ENCODE results near the gene ATXN10.

Gene ATXN10

DNA sequence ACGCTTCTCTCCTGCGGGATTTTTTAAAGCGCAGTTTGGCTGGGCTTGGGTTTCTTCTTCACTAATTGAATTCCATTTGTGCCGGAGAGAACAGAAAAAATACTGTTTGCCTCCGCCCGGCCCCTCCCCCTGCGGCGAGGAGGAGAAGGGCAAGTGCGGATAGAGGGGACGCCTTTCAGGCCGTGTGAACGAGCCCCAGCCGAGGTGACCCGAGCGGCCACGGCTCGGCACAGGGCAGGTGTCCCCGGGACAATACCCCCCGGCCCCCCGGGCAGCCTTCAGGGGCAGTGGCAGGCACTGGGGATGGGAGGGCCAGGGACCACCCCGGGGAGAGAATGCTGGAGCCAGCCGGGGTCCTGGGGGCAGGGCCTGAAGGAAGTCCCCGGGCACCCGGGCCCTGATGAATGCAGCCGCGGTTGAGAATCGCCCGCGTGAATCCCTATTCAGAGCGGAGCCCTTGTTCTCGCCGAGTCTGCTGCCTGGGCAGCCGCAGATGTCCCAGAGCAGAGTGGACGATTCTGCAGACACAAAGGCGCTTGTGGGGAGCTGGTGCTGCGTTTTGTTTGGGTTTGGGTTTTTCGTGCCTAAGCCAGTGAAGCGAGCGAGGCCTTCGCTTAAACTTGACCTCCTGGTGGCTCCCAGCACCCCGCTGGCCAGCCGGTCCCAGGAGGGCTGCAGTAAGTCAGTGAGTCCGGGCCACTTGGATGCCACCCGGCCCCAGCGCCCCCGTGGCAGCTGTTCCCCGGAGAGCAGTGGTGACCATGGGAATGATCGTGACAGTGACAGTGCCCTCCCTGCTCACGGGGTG, 209.3 kb downstream of the ATXN10 start:
- H3K27me3 Mint-ChIP-seq: peaks cover 71% of the 10 kb centered on the region
- H3K4me3 Mint-ChIP-seq: no peak overlapping the region
- no peaks in the 10 kb centered on the region for H3K4me1 Mint-ChIP-seq (ENCODE audit: low read depth)
- no peak overlapping the region for H3K27ac Mint-ChIP-seq
- no peaks in the 10 kb centered on the region for H3K9me3 Mint-ChIP-seq
- no peaks in the 10 kb centered on the region for H3K36me3 Mint-ChIP-seq (ENCODE audit: low read depth)
- no peak for DNase-seq

DNA sequence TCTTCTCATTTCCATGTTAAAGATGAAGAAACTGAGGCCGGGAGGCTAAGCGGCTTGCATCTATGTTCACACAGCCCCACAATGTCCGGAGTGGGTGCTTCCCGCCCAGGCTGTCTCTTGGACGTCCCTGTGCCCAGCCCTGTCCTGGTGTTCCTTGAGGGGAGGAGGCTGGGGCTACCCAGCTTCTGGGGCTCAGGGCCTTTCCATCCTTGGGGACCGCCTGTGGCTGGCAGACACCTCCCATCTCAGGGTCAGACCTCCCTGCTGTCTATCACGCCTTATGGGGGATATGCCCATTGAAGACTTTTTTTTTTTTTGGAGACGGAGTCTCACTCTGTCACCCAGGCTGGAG, 209.9 kb downstream of the ATXN10 start:
- no peak for DNase-seq
- Mint-ChIP-seq H3K27ac (no peak overlapping the region), H3K27me3 (peaks cover 72% of the 10 kb centered on the region)

GRCh38 chr22:45882881-45883810, 211.5 kb downstream of the ATXN10 start:
- no peak for DNase-seq
- H3K36me3 Mint-ChIP-seq (ENCODE audit: low read depth): no peaks in the 10 kb centered on the region
- no peaks in the 10 kb centered on the region for H3K4me1 Mint-ChIP-seq (ENCODE audit: low read depth)
- no peak overlapping the region for H3K27ac Mint-ChIP-seq
- peaks cover 63% of the 10 kb centered on the region for H3K27me3 Mint-ChIP-seq
- H3K9me3 Mint-ChIP-seq: no peaks in the 10 kb centered on the region
- H3K4me3 Mint-ChIP-seq: no peak overlapping the region

More for the DNA sequence above, 209.9 kb downstream of the ATXN10 start:
- Mint-ChIP-seq H3K4me1 (ENCODE audit: low read depth) (no peaks in the 10 kb centered on the region), H3K4me3 (no peak overlapping the region), H3K36me3 (ENCODE audit: low read depth) (no peaks in the 10 kb centered on the region), H3K9me3 (no peaks in the 10 kb centered on the region)

DNA sequence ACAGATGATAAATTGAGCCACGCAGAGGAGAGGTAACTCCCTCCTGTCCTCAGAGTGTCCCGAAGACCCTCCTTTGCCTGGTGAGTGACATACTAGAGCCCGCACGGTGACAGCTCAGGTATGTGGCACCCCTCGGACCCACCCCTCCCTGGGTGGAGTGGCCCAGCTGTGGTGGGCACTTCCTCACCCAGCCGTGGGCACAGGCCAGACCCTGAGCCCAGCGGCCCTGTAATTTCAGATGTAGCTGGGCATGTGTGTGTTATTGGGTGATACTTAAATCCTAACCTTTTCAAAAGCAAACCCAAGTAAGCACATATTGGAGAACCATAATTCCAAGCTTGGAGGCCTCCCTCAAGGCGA, 212.2 kb downstream of the ATXN10 start:
- peaks cover 62% of the 10 kb centered on the region for H3K27me3 Mint-ChIP-seq
- DNase-seq: no peak
- H3K36me3 Mint-ChIP-seq (ENCODE audit: low read depth): no peaks in the 10 kb centered on the region

GRCh38 chr22:45884201-45885062, 212.8 kb downstream of the ATXN10 start:
- no peak for DNase-seq
- Mint-ChIP-seq H3K27ac (no peak overlapping the region), H3K4me3 (no peak overlapping the region), H3K36me3 (ENCODE audit: low read depth) (no peaks in the 10 kb centered on the region), H3K27me3 (peaks cover 59% of the 10 kb centered on the region), H3K9me3 (no peaks in the 10 kb centered on the region), H3K4me1 (ENCODE audit: low read depth) (no peaks in the 10 kb centered on the region)

More for the DNA sequence above, 212.2 kb downstream of the ATXN10 start:
- no peaks in the 10 kb centered on the region for H3K4me1 Mint-ChIP-seq (ENCODE audit: low read depth)
- H3K27ac Mint-ChIP-seq: no peak overlapping the region
- H3K4me3 Mint-ChIP-seq: no peak overlapping the region
- H3K9me3 Mint-ChIP-seq: no peaks in the 10 kb centered on the region

DNA sequence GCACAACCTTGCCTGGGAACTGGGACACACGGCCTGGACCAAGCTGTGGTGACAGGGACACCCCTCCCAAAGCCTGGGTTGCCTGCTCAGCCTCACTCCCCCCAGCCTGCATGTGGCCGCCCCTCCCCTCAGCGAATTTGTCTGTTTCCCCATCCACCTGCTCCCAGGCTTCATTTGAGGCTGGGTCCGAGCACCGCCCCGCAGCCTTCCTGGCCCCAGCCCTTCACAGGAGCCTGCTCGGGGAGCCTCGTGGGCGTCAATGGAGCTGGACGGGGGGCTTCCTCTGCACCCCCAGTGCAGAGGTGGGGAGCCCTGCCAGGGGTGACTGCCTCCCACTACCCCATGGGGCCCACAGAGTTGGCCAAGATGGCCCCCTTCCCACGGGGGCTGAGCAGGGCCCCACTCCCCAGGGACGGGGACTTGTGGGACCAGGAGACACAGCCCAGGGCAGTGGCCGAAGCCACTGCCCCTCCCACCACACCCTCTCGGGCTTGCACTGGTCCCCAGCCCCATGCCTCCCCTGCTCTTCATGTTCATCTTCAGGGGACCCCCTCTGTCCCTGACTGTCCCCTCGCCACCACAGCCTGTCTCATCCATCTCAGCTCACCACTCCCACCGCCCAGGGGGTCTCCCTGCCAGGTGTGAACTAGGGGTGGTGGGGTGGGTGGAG, 213.7 kb downstream of the ATXN10 start:
- DNase-seq: no peak
- Mint-ChIP-seq H3K27me3 (peaks cover 53% of the 10 kb centered on the region), H3K36me3 (ENCODE audit: low read depth) (no peaks in the 10 kb centered on the region), H3K27ac (no peak overlapping the region), H3K4me3 (no peak overlapping the region), H3K4me1 (ENCODE audit: low read depth) (no peaks in the 10 kb centered on the region), H3K9me3 (no peaks in the 10 kb centered on the region)

GRCh38 chr22:45885941-45886395, 214.3 kb downstream of the ATXN10 start:
- Mint-ChIP-seq H3K36me3 (ENCODE audit: low read depth) (no peaks in the 10 kb centered on the region), H3K9me3 (no peaks in the 10 kb centered on the region), H3K4me1 (ENCODE audit: low read depth) (no peaks in the 10 kb centered on the region), H3K27me3 (peaks cover 49% of the 10 kb centered on the region), H3K4me3 (no peak overlapping the region), H3K27ac (no peak overlapping the region)
- DNase-seq: no peak

DNA sequence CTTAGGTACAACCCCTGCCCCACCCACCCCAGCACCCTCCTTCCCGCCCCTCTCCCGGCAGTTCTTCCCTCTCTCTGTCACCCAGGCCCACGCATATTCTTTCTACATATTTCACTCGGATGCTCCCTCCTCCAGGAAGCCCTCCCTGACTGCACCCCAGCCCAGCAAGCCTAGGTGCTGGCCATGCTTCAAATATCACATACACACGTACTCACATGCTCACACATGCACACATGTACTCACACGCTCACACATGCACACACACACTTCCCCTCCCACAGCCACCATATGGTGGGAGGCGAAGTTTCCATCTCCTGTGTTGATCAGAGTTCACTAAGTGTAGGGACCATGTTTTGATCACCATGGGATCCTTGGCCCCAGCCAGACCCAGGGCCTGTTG, 214.9 kb downstream of the ATXN10 start:
- H3K27me3 Mint-ChIP-seq: peaks cover 47% of the 10 kb centered on the region
- H3K9me3 Mint-ChIP-seq: no peaks in the 10 kb centered on the region
- no peak overlapping the region for H3K27ac Mint-ChIP-seq
- H3K4me1 Mint-ChIP-seq (ENCODE audit: low read depth): no peaks in the 10 kb centered on the region
- no peaks in the 10 kb centered on the region for H3K36me3 Mint-ChIP-seq (ENCODE audit: low read depth)
- DNase-seq: no peak
- H3K4me3 Mint-ChIP-seq: no peak overlapping the region

- peaks cover 45% of the 10 kb centered on the region for H3K27me3 Mint-ChIP-seq
- H3K4me1 Mint-ChIP-seq (ENCODE audit: low read depth): no peaks in the 10 kb centered on the region
- no peak overlapping the region for H3K27ac Mint-ChIP-seq
These were observed 215.8 kb downstream of the ATXN10 start for GRCh38 chr22:45887202-45888131.

DNA sequence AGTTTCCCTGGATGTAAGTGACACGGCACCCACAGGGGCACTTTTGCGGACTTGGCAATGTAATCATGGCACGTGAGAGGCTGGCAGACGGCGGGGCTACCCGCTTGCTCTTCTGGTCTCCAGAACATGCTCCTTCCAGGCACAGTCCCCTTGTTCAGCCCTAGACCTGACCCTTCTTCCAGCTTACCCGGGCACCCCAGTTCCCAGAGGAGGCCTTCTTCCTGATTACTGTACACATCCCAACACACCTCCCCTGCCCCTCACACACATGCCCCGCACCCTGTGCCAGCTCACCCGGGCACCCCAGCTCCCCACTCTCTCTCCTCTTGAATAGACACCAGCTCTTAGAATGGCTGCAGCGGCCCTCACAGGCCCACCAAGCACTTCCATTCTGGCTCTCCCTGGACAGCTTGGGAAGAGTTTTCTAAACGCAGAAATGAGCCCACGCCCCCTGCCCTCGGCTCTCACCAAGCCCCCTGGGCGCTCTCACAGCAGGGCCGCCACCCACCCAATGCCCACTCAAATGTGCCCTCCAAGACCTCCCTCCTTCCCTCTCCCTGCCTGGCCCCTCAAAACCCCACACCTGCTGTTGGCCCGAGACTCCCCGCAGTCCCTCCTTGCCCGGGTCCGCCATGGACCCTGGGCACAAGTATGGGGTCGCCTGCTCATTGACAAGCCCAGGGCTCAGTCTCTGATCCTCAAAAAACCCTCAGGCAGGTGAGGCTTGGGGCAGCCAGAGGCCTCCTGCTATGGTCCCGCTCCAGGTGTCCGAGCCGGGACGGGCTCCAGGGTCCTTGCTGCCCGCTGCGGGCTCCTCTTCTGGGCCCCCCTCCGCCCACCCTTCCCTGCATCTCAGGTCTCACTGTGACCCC, 216.8 kb downstream of the ATXN10 start:
- Mint-ChIP-seq H3K27me3 (peaks cover 49% of the 10 kb centered on the region), H3K36me3 (ENCODE audit: low read depth) (no peaks in the 10 kb centered on the region), H3K27ac (no peak overlapping the region), H3K4me1 (ENCODE audit: low read depth) (no peaks in the 10 kb centered on the region), H3K4me3 (no peak overlapping the region), H3K9me3 (no peaks in the 10 kb centered on the region)
- DNase-seq: no peak

More at GRCh38 chr22:45887202-45888131, 215.8 kb downstream of the ATXN10 start:
- no peak overlapping the region for H3K4me3 Mint-ChIP-seq
- DNase-seq: no peak
- no peaks in the 10 kb centered on the region for H3K36me3 Mint-ChIP-seq (ENCODE audit: low read depth)
- no peaks in the 10 kb centered on the region for H3K9me3 Mint-ChIP-seq

GRCh38 chr22:45889093-45889538, 217.5 kb downstream of the ATXN10 start:
- no peaks in the 10 kb centered on the region for H3K4me1 Mint-ChIP-seq (ENCODE audit: low read depth)
- no peaks in the 10 kb centered on the region for H3K36me3 Mint-ChIP-seq (ENCODE audit: low read depth)
- no peak overlapping the region for H3K27ac Mint-ChIP-seq
- H3K27me3 Mint-ChIP-seq: peaks cover 46% of the 10 kb centered on the region
- no peak overlapping the region for H3K4me3 Mint-ChIP-seq
- H3K9me3 Mint-ChIP-seq: no peaks in the 10 kb centered on the region
- no peak for DNase-seq

DNA sequence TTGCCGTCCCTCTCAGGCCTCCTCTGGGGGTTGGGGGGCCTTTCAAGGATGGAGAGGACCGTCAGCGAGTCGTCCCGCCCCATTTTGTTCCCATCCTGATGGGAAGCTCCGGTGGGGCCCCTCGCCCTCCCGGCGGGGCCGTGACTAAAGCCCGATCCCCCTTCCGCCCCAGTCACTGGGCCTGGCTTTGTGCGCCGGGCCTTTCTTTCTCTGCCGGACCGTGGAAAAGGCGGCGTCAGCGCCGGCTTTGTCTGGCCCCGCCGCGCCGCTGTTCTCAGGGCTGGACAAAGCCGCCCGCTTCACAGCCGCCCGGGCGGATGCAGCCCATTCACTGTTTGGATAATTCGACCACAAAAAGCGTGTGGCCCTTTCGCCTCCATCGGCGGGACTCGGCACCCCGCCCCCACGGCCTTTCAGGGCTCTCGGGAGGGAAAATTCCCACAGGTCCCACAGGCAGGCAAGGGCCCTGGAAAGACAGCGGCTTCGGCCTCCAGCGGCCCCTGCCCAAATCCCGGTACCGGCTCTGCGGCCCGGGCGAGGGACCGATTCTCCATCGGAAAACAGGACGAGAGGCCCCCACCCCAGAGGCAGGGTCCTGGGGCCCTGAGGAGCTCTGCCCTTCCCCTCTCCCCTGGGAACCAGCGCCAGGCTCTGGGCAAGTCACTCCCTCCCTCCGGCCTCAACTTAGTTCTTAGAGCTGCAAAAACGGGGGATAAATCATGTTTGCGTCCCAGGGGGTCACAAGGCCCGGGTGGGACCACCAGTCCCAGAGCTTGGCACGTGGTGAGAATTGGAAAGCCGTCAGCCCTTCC, 218.1 kb downstream of the ATXN10 start:
- H3K9me3 Mint-ChIP-seq: no peaks in the 10 kb centered on the region
- no peaks in the 10 kb centered on the region for H3K36me3 Mint-ChIP-seq (ENCODE audit: low read depth)
- H3K4me1 Mint-ChIP-seq (ENCODE audit: low read depth): no peaks in the 10 kb centered on the region
- no peak overlapping the region for H3K27ac Mint-ChIP-seq
- DNase-seq: no peak
- H3K27me3 Mint-ChIP-seq: peaks cover 45% of the 10 kb centered on the region
- no peak overlapping the region for H3K4me3 Mint-ChIP-seq

Data from activated T-cell treated with anti-CD3 and anti-CD28 coated beads, Interleukin-2, amount 50 U/mL, for 24 hours (primary cell).